Measurements from ENCODE around the gene ZNF710. TPM values are rescaled to one million over a fixed set of nuclear protein-coding genes. Genes with fewer than 3 reads are reported as not detected.
"Not testable (repeated sequence)": the region's sequence is repeated elsewhere in the genome, so short reads cannot be mapped to it uniquely, and the experiment has no call there.

ZNF710 gene
- total RNA-seq, 1 donor from 2014 or later = 34.7 TPM

DNA sequence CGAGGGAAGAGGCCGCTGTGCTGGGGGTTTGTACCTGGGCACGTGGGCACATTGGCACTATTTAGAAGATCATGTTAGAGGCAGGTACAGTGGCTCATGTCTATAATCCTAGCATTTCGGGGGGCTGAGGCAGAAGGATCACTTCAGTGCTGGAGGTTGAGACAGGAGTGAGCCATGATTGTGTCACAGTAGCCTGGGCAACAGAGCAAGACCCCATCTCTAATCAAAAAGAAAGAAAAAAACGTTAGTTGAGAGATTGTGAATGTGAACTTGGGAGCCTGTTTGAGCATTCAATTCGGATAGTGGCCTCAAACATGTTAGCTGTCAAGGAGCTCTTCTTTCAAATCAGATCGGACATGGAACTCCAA lies 64.5 kb downstream of the ZNF710 start:
- no peak overlapping the region for H3K27ac Mint-ChIP-seq
- H3K9me3 Mint-ChIP-seq = no peaks in the 10 kb centered on the region
- H3K4me1 Mint-ChIP-seq (ENCODE audit: unreplicated experiment) = peaks cover 30% of the 10 kb centered on the region
- H3K4me3 Mint-ChIP-seq = no peak overlapping the region
- H3K36me3 Mint-ChIP-seq = peaks cover 3% of the 10 kb centered on the region
- no peak for DNase-seq (ENCODE audit: extremely low spot score, unreplicated experiment)
- no peaks in the 10 kb centered on the region for H3K27me3 Mint-ChIP-seq
- TF ChIP-seq, protein P1, sequence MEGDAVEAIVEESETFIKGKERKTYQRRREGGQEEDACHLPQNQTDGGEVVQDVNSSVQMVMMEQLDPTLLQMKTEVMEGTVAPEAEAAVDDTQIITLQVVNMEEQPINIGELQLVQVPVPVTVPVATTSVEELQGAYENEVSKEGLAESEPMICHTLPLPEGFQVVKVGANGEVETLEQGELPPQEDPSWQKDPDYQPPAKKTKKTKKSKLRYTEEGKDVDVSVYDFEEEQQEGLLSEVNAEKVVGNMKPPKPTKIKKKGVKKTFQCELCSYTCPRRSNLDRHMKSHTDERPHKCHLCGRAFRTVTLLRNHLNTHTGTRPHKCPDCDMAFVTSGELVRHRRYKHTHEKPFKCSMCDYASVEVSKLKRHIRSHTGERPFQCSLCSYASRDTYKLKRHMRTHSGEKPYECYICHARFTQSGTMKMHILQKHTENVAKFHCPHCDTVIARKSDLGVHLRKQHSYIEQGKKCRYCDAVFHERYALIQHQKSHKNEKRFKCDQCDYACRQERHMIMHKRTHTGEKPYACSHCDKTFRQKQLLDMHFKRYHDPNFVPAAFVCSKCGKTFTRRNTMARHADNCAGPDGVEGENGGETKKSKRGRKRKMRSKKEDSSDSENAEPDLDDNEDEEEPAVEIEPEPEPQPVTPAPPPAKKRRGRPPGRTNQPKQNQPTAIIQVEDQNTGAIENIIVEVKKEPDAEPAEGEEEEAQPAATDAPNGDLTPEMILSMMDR (conservative IDR thresholded peaks at IDR 0.05) = no peak

DNA sequence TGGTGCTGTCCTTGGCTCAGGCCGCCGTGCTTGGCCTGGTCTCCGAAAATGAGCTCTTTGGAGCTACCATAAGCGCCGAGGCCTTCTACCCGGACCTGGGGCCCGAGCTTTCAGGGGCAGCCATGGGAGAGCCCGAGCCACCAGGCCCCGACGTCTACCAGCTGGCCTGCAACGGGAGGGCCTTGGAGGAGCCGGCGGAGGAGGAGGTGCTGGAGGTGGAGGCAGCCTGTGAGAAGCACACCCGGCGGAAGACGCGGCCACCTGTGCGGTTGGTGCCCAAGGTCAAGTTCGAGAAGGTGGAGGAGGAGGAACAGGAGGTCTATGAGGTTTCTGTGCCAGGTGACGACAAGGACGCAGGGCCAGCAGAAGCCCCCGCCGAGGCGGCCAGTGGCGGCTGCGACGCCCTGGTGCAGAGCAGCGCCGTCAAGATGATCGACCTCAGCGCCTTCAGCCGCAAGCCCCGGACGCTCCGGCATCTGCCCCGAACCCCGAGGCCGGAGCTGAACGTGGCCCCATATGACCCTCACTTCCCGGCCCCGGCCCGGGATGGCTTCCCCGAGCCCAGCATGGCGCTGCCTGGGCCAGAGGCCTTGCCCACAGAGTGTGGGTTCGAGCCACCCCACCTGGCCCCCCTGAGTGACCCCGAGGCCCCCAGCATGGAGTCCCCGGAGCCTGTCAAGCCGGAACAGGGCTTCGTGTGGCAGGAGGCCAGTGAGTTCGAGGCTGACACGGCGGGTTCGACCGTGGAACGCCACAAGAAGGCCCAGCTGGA lies 66.2 kb downstream of the ZNF710 start:
- no peak for DNase-seq (ENCODE audit: extremely low spot score, unreplicated experiment)
- TF ChIP-seq, protein P1 (conservative IDR thresholded peaks at IDR 0.05) = no peak
- H3K27ac Mint-ChIP-seq = no peak overlapping the region
- no peak overlapping the region for H3K4me3 Mint-ChIP-seq
- peaks cover 18% of the 10 kb centered on the region for H3K4me1 Mint-ChIP-seq (ENCODE audit: unreplicated experiment)
- no peaks in the 10 kb centered on the region for H3K27me3 Mint-ChIP-seq
- no peaks in the 10 kb centered on the region for H3K9me3 Mint-ChIP-seq
- H3K36me3 Mint-ChIP-seq = peaks cover 3% of the 10 kb centered on the region

DNA sequence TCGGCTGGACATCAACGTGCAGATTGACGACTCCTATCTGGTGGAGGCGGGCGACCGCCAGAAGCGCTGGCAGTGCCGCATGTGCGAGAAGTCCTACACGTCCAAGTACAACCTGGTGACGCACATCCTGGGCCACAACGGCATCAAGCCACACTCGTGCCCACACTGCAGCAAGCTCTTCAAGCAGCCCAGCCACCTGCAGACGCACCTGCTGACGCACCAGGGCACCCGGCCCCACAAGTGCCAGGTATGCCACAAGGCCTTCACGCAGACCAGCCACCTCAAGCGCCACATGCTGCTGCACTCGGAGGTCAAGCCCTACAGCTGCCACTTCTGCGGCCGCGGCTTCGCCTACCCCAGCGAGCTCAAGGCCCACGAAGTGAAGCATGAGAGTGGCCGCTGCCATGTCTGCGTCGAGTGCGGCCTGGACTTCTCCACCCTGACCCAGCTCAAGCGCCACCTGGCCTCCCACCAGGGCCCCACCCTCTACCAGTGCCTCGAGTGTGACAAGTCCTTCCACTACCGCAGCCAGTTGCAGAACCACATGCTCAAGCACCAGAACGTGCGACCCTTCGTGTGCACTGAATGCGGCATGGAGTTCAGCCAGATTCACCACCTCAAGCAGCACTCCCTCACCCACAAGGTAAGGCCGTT lies 67.0 kb downstream of the ZNF710 start:
- no peak for DNase-seq (ENCODE audit: extremely low spot score, unreplicated experiment)
- H3K4me1 Mint-ChIP-seq (ENCODE audit: unreplicated experiment) = peaks cover 13% of the 10 kb centered on the region
- TF ChIP-seq, protein P1 (conservative IDR thresholded peaks at IDR 0.05) = no peak
- no peak overlapping the region for H3K27ac Mint-ChIP-seq
- no peaks in the 10 kb centered on the region for H3K27me3 Mint-ChIP-seq
- peaks cover 3% of the 10 kb centered on the region for H3K36me3 Mint-ChIP-seq
- H3K9me3 Mint-ChIP-seq = no peaks in the 10 kb centered on the region
- no peak overlapping the region for H3K4me3 Mint-ChIP-seq

DNA sequence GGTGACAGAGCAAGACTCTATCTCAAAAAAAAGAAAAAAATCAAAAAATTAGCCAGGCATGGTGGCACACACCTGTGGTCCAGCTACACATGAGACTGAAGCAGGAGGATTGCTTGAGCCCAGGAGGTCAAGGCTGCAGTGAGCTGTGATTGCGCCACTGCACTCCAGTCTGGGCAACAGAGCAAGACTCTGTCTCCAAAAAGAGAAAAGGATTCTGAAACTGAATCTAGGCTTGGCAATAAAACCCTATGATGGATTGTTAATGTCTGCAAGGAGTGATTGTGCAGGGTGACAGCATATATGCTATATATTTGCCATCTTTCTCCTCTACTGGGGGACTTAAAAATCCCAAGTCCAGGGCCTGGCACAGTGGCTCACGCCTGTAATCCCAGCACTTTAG lies 69.5 kb downstream of the ZNF710 start:
- DNase-seq (ENCODE audit: extremely low spot score, unreplicated experiment); H3K27ac Mint-ChIP-seq; H3K9me3 Mint-ChIP-seq; H3K36me3 Mint-ChIP-seq; H3K4me3 Mint-ChIP-seq; H3K27me3 Mint-ChIP-seq; H3K4me1 Mint-ChIP-seq (ENCODE audit: unreplicated experiment): not testable (repeated sequence)

DNA sequence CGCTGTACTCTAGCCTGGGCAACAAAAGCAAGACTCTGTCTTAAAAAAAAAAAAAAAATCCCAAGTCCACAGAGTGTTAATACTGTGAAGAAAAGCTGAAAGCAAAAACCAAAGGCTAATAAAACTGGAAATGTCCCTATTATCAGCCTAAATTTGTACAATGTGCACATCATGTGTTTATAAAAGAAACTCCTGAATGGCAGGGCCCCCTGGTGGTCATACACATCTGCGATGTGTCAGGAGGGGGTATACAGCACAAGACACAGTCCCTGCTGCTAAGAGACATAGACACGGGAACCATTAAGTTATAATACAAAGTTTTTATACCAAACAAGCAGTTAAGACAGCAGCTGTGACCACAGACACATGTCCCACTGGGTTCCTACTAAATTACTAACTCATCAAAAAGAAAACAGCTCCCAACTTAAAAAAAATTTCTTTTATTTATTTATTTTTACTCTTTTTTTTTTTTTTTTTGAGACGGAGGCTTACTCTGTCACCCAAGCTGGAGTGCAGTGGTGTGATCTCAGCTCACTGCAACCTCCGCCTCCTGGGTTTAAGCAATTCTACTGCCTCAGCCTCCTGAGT lies 70.2 kb downstream of the ZNF710 start:
- no peak overlapping the region for H3K4me3 Mint-ChIP-seq
- peaks cover 12% of the 10 kb centered on the region for H3K4me1 Mint-ChIP-seq (ENCODE audit: unreplicated experiment)
- DNase-seq (ENCODE audit: extremely low spot score, unreplicated experiment) = no peak
- H3K9me3 Mint-ChIP-seq = no peaks in the 10 kb centered on the region
- H3K27me3 Mint-ChIP-seq = no peaks in the 10 kb centered on the region
- H3K27ac Mint-ChIP-seq = peak overlapping the region; percentile 74
- TF ChIP-seq, protein P1 (conservative IDR thresholded peaks at IDR 0.05) = peak; percentile 91
- peaks cover 7% of the 10 kb centered on the region for H3K36me3 Mint-ChIP-seq
